Activated effector memory CD4-positive, alpha-beta T cell treated with anti-CD3 and anti-CD28 coated beads, Interleukin-2, amount 50 U/mL, for 16 hours (primary cell): Measurements from ENCODE around the gene DMAC2L.
A peak's percentile ranks its signal among the peaks of the same experiment; 100 is the strongest.
"Not testable (repeated sequence)": the region's sequence is repeated elsewhere in the genome, so short reads cannot be mapped to it uniquely, and the experiment has no call there.

ENCODE experiments used
- DNase-seq: peaks from one replicate; pipeline ENCODE4 v3.0.0-alpha.2; 2020

DMAC2L gene

DNA sequence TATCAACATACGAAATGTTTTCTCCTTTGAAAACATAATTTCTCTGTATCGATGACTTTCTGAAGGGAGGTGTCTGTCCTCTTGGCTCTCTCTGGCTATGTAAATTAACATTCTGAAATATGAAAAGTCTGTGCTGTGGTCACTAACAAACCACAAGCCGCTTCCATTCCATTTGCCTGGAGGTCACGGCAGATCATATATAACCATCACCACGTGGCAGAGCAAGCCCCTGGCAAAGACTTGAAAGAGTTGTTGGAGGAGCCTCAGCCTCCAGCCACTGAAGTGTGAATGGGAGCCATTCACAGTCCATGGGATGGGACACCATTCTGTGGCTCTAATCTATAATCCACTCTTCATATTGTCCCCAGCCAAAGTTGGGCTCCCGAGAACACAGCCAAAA, 45.0 kb downstream of the DMAC2L start:
- no peak for DNase-seq

DNA sequence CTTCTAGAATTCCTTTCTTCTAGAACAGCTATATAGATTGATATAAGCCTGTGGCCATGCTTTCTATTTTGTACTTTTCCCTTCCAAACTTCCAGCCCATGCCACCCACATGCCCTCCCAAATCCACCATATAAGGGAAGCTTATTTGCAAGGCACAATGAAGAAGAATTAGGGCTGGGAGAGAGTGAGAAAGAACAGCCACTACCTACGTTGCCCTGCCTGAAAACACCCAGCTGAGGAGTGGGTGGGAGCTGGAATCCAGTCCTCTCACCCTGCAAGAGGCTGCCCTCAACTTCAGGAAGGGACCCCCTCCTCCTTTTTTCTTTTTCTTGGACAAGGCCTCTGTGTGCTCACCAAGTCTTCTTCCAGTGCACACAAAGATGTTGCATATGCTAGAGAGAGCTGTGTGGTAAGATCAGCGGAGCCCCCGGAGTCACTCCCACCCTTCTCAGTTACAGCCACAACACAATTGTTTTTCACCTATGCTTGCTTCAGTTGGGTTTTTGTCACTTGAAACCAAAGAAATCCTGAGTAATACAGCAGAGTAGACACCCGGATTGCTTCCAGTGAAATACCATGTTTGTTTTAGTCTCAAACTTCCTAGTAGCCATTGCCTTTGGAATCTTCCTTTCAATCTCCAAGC, 45.8 kb downstream of the DMAC2L start:
- no peak for DNase-seq

DNA sequence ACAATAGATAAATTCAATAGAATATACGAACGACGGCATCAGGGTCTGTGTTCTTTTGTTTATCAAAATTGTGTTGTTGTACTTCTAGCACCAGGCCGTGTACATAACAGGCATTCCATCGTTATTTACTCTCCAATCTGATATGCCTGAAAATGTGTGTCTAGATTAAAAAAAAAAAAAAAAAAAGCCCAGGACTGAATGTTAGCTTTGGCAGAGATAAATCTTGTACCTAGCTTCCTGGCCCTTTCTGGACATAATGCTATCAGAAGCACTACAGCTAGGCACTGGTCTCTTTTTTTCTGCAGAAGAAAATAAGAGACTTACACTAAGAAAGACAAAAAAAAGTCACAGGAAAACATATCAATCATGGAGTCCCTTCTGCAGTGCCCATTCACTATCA, 47.5 kb downstream of the DMAC2L start:
- DNase-seq = no peak

- DNase-seq = no peak
Measured at GRCh38 chr14:50360093-50360492, 48.0 kb downstream of the DMAC2L start.

- DNase-seq = no peak
Measured at GRCh38 chr14:50360851-50361250, 48.7 kb downstream of the DMAC2L start.

- DNase-seq = not testable (repeated sequence)
Measured at GRCh38 chr14:50361473-50362403, 49.6 kb downstream of the DMAC2L start.

- peak; percentile 65 for DNase-seq
Measured at GRCh38 chr14:50362764-50363713, 50.9 kb downstream of the DMAC2L start.

GRCh38 chr14:50363714-50364111, 51.6 kb downstream of the DMAC2L start:
- DNase-seq = peak; percentile 74

DNA sequence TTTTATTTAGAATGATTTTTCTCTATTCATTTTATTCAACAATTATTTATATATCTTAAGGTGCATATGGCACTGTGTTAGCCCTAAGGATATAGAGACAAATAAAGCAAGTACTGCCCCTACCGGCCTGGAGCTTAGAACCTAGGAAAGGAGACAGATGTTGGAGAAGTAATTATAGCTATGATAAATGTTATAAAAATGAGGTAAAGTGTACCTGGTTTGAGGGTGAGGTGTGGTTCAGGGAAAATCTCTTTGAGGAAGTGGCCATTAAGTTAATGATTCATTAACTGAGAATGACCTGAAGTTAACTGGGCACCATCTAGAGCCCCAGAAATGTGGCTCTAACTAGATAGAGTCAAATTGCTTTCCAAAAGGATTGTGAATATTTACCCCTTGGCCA, 52.7 kb downstream of the DMAC2L start:
- no peak for DNase-seq

DNA sequence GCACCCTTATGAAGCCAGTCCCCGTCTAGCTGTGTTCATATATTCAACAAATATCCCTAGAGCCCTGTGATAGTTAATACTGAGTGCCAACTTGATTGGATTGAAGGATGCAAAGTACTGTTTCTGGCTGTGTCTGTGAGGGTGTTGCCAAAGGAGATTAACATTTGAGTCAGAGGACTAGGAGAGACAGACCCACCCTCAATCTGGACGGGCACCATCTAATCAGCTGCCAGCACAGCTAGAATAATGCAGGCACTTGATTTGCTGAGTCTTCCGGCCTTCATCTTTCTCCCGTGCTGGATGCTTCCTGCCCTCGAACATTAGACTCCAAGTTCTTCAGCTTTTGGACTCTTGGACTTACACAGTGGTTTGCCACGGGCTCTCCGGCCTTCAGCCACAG, 53.4 kb downstream of the DMAC2L start:
- not testable (repeated sequence) for DNase-seq

GRCh38 chr14:50366115-50366514, 54.0 kb downstream of the DMAC2L start:
- no peak for DNase-seq

DNA sequence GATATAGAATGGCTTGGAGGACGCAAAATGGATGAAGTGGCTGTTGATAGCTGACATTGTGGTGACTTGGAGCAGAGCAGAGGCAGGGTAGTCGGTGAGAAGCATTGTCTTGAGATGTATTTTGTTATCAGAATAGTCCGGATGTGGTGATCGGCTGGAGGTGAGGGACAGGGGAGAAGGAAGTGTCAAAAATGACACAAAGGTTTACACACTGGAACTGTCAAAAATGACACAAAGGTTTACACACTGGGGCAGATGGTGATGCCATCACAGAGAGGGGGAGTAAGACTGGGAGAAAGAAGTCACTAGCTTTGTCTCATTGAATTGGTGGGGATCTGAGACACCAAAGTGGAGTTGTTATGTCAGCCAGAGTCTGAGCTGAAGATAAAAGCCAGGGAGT, 54.5 kb downstream of the DMAC2L start:
- DNase-seq = no peak

DNA sequence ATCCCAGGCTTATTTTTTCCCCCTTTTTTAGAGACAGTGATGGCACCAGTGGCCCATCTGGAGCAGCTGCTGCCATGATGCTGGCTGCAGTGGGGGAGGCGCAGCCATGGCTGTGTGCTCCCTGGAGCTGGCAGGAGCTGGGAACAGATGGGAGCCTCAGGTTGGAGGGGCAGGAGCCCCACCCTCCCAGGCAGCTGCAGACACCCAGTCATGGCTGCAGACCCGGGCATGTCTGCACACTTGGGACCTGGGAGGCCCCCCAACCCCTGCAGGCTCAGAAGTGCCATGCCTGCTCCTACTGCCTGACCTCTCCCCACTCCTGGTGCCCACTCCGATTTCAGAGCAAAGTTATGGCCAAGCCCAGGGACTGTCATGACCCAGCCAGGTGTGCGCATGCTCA, 59.4 kb downstream of the DMAC2L start:
- DNase-seq = no peak

DNA sequence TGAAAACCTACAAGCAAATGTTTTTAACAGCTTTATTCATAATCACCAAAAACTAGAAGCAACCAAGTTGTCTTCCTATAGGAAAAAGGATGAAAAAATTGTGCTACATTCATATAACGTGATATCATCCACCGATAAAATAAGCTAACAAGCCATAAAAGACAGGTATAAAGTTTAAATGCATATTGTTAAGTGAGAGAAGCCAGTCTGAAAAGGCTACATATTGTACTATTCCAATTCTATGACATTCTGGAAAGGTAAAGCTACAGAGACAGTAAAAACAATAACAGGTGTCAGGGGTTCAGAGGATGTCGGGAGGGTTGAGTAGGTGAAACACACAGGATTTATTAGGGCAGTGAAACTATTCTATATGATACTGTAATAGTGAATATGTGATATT, 61.8 kb downstream of the DMAC2L start:
- no peak for DNase-seq

DNA sequence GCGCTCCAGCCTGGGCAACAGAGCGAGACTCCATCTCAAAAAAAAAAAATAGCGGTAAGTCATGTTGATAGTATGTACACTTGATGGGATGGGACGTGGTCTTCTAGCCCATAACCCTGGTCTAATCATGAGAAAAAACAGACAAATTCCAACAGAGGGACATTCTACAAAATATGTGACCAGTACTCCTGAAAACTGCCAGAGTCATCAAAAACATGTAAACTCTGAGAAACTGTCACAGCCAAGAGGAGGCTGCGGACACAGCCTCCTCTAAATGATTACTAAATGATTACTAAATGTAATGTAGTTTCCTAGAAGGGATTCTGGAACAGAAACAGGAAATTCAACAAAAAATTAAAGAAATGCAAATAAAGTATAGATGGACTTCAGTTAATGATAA, 63.6 kb downstream of the DMAC2L start:
- no peak for DNase-seq
